Smooth muscle cell of the brain vasculature (primary cell): ENCODE measurements around the gene IDH3B.
"Not testable (repeated sequence)": the region's sequence is repeated elsewhere in the genome, so short reads cannot be mapped to it uniquely, and the experiment has no call there.

Experiments
- DNase-seq: peaks from one replicate; pipeline ENCODE4 v3.0.0-alpha.2; 2012; ENCODE audit warnings: low read depth, low spot score

Gene IDH3B

GRCh38 chr20:2694519-2694918, 30.5 kb upstream of the IDH3B start:
- no peak for DNase-seq

GRCh38 chr20:2694008-2694471, 30.0 kb upstream of the IDH3B start:
- DNase-seq, result no peak

- no peak for DNase-seq
Measured at GRCh38 chr20:2693286-2694007, 29.4 kb upstream of the IDH3B start.

- DNase-seq, result no peak
Measured at GRCh38 chr20:2692886-2693285, 28.9 kb upstream of the IDH3B start.

GRCh38 chr20:2692036-2692885, 28.2 kb upstream of the IDH3B start, which contains the start of gene EBF4:
TSS of gene EBF4 (plus strand) at chr20:2692780. CDS start at chr20:2693646, 866 bp downstream.
- DNase-seq, result no peak

DNA sequence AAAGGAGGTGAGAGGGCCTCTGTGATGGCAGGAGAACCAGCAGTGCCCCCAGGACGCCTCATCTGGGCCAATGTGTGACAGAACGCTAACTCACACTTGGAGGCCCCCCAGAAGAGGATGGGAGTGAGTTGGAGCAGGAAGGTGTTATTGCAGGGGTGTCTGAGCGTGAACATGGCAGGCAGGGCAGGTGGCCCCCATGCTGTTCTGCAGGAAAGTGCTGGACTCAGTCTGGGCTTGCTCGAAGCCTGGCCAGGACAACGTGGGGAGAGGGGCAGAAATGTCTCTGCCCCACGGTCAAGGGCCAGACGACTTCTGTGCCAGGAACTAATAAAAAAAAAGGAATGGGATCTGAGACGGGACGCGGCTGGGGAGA, 27.6 kb upstream of the IDH3B start:
- no peak for DNase-seq

GRCh38 chr20:2691127-2691526, 27.1 kb upstream of the IDH3B start:
- no peak for DNase-seq

DNA sequence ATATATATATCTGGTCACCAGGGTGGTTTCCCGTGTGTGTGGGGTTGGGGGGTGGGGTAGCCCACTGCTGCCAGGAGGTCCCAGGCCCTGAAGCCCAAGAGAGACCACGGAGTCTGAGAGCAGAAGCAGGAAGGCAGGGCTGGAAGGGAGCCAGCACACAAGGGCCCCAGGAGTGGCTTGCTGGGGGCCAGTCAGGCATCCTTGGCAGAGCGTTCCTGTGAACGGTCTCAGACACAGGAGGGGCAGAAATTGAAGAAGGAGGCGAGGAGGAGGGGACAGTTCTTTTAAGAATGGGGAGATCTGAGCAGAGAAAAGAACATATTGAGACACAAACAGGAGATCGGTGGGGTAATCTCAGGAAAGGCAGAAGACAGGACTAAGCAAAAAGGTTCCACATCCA, 26.7 kb upstream of the IDH3B start:
- DNase-seq, result no peak

GRCh38 chr20:2690213-2690612, 26.2 kb upstream of the IDH3B start:
- DNase-seq, result no peak

- no peak for DNase-seq
Measured at GRCh38 chr20:2688041-2688591, 24.1 kb upstream of the IDH3B start.

DNA sequence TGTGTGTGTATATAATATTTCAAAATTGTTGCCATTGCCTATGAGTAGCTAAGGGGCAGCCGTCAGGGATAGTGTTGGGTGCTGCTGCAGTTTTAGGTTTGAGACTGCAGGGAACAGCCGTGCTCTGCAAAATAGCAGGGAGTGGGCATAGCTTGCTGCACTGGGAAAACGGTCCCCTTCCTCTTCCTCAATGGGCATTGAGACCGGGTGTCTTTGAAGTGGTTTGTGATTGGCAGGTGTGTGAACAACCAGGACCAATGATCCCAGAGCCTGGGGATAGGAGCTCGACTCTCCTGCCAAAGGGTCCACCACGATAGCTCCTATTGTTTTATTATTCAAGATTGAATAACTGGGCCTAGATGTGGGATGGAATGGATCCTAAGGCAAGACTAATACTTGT, 23.5 kb upstream of the IDH3B start:
- no peak for DNase-seq

DNA sequence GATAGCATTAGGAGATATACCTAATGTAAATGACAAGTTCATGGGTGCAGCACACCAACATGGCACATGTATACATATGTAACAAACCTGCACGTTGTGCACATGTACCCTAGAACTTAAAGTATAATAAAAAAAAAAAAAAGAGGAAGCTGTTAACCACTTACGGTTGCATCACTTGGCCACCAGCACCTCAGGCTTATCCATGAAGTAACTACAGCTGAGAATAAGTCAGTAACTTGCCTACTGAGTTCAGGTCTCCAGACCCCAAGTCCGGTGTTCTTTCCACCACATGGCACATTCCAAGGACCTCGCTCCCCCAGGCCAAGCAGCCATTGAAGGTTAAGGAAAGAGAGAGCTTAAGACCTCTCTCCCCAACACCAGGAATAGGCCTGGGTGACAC, 20.8 kb upstream of the IDH3B start:
- DNase-seq, result not testable (repeated sequence)

DNA sequence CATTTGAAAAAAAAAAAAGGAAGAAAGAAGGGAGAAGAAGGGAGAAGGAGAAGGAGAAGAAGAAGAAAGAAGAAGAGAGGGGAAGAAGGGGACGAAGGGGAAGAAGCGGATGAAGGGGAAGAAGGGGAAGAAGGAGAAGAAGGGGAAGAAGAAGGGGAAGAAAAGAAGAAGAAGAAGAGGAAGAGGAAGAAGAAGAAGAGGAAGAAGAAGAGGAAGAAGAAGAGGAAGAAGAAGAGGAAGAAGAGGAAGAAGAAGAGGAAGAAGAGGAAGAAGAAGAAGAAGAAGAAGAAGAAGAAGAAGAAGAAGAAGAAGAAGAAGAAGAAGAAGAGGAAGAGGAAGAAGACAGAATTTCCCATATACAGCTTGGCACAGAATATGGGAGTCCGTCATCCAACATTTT, 18.0 kb upstream of the IDH3B start:
- DNase-seq, result not testable (repeated sequence)

DNA sequence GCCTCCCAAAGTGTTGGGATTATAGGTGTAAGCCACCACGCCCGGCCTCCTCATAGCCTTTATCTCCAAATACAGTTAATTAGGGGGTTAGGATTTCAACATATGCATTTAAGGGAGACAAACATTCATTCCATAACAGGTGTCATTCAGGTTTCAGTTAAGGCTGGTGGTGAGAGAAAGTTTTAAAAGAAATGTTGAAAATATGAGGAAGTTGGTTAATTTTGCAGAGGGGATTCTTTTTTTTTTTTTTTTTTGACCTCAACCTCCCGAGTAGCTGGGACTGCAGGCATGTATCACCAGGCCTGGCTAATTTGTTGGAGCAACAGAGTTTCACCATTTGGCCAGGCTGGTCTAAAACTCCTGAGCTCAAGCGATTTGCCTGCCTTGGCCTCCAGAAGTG, 16.0 kb upstream of the IDH3B start:
- no peak for DNase-seq

- no peak for DNase-seq
Measured at GRCh38 chr20:2673453-2673852, 9.4 kb upstream of the IDH3B start.

DNA sequence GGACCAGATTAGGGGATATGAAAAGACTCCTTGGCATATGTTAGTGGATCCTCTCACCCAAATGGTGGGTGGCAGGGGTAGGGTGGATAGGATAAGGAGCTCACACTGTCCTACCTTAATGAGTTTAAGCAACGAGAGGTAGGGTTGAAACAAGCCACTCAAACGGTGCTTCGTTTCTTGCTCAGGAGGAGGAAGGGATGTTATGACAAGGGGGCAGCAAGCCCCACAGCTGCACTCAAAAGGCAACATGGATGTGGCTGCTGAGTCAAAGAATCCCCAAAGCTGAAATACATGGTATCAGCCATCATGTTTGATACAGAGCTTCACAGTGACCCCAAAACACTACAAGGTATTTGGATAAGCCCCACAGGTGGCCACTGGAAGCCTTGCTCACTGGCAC, 8.4 kb upstream of the IDH3B start:
- DNase-seq, result no peak

- DNase-seq, result no peak
Measured at GRCh38 chr20:2671977-2672376, 8.0 kb upstream of the IDH3B start.

DNA sequence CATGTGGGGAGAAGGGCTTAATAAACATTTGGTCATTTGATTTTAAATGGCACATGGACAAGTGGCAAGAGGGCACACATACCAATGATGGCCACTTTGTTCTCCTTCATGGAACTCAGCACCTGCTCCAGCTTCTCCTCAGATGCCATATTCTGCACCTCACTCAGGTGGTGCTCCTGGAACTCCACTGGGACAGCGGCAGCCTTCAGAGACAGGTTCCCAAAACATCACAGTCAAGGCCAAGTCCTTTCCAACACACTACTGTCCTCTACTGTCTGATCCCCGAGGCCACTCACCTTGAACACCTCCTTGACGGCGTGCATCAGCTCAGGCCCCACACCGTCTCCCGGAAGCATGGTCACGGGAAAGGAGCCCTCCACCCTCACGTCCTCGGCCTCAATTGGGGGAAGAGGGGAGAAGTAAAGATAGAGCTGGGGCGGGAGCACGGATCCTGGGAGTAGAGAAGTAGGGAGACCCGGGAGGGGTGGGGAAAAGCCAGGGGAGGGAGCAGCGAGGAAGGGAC, 591 bp downstream of the IDH3B start:
- no peak for DNase-seq

GRCh38 chr20:2659547-2659946, 4.5 kb downstream of the IDH3B start:
- no peak for DNase-seq

DNA sequence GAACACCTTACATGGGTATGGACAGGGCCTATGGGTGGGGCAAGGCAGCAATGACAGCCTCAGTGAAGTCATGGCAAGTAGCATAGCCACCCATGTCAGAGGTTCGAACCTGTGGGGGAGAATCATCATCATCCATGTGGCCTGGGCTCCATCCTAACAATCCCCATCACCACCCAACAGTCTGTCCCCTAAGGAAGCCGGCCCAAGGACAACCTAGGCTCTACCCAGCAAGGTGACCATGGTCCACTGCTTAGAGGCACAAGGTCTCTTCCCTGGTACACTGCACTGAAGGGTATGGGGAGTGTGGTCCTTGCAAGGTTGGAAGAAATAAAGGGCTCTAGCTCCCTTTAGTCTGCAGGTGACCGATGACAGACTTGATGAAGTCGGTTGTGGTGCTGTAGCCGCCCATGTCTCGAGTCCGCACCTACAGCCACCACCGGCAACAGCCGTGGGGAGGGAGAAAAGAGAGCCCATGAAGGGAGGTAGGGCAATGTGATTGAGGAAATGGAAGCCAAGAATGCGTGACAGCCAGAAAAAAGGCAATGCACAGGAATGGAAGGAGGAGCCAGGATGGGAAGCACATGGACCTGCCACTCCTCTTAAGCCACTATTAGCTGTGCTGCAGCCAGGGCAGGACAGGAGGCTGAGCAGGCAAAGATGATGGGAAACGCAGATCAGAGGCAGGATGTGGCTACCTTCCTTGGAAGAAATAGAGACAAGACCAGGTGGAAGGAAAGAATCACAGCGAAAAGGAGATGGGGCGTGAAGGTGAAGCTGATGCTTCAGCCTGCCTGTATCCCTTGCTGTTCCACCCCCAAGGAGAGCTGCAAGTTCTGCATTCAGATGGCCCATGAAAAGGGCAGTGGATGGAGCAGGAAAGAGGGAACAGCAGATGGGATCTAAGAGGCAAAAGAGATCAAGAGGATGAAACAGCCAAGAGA, 5.3 kb downstream of the IDH3B start:
- no peak for DNase-seq

GRCh38 chr20:2657674-2658073, 6.3 kb downstream of the IDH3B start:
- DNase-seq, result no peak
